ENCODE data around the gene SLC22A31.
A peak's percentile ranks its signal among the peaks of the same experiment; 100 is the strongest.

SLC22A31 gene

DNA sequence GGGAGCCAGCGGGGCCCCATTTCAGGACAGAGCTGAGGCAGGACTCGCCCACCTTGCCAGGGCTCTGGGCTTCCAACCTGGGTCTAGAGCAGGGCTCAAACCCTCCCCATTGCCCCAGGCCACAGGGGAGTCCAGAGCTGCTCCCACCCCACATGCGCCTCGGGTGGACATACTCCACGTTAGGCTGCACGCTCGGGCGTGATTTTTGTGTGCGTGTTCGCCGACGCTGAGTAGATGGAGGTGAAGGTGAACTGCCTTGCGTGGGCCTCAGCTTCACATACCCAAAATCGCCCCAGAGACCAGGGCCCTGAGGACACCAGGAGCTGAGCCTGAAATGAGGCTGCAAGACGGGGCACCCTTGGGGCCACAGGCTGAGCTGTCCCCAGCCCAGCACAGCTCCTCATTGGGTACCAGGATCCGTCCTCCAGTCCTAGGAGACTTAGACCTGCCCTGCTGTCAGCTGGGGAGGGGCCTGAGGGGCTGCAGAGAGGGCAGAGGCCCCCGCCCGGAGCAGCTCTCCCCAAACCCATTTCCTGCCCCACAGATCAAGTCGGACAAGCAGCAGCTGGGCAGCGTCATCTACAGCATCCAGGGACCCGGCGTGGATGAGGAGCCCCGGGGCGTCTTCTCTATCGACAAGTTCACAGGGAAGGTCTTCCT is 20.6 kb downstream of the SLC22A31 start:
- no peak for DNase-seq (ENCODE audit: low read depth in 2 of 2)

DNA sequence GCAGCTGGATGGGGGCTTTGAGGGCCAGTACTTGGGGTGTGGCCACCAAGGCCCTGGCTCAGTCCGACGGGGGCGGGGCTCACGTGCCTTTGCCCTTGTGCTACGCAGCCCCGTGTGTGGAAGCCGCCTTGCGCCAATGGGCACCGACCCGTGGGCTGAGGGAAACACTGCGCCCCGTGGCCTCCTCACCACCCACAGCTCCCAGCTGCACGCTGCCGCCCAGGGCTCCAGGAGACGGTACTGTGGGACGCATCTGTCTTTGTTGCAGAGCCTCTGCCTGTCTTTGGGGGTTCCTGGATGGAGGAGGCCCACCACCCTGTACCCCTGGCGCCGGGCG is 21.2 kb downstream of the SLC22A31 start:
- no peak for DNase-seq (ENCODE audit: low read depth in 2 of 2)

DNA sequence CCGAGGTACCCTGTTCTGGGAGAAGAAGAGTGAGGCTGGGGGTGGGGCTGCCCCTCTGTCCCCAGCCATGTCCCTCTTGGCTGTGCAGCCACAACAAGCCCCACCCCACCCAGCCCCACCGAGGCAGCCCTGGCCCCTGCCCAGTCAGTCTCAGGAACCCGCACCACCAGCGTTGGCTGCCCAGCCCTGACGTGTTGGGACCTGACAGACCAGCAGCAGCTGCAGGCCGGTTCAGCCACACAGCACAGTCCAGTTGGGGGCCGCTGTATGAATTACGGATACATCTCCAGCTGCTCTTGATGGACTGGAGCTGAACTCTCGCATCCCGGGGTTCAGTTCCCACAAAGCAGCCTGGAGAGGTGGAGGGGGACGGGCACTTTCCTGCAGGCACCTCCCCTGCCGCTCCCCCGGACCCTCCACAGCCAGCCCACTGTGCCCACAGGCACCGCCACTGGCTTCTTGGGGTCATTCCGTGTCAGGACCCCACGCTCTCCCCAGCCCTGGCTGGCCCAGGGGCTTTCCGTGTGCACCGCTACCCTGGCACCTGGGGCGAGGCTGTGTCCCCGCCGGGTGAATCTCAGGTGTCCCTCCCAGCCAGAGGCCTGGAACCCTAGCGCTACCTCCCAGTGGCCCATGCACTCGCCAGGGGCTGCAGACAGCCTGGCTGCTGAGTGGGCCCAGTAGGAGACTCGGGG is 21.7 kb downstream of the SLC22A31 start:
- no peak for DNase-seq (ENCODE audit: low read depth in 2 of 2)

DNA sequence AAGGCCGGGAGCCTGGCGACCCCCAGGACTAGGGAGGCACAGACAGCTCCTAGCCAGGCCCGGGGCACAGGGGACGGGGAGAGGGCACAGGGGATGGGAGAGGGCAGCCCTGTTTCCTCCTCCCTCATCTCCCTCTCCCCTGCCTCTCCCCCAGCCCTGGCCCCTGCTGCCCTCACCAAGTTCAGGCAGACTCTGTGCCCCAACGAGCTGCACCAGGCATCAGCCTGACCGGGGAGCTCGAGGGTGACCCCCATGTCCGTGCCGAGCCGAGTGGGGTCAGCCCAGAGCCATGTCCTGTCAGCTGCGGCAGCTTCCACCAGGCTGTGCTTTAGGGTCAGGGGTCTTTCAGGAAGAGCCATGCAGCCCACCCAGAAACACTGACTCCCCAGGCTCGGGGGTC is 22.8 kb downstream of the SLC22A31 start:
- no peak for DNase-seq (ENCODE audit: low read depth in 2 of 2)

DNA sequence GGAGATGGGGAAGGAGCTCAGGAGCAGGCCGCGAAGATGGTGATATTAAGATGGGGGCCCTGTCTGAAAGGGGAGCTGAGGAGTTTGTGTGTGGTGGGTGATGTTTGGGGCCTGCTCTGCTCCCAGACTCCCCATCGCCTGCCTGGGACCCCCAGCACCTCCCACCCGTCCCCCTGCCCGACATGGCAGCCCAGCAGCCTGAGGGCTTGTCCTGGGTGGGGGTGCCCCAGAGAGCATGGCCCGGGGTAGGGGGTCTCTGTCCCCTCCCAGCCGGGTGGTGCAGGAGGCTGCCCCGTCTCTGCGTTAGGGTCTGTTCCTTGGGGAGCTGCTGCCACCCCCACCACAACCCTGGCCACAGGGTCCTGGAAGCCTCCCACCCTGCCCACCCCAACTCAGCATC is 23.6 kb downstream of the SLC22A31 start:
- DNase-seq (ENCODE audit: low read depth in 2 of 2) = no peak

- no peak for DNase-seq (ENCODE audit: low read depth in 2 of 2)
These were observed 24.1 kb downstream of the SLC22A31 start for GRCh38 chr16:89176147-89176690.

GRCh38 chr16:89175280-89176146 is 24.8 kb downstream of the SLC22A31 start:
- no peak for DNase-seq (ENCODE audit: low read depth in 2 of 2)

GRCh38 chr16:89174877-89175276 is 25.5 kb downstream of the SLC22A31 start:
- DNase-seq (ENCODE audit: low read depth in 2 of 2) = no peak

- DNase-seq (ENCODE audit: low read depth in 2 of 2) = no peak
These were observed 26.1 kb downstream of the SLC22A31 start for GRCh38 chr16:89174055-89174827.

- DNase-seq (ENCODE audit: low read depth in 2 of 2) = no peak
These were observed 27.0 kb downstream of the SLC22A31 start for GRCh38 chr16:89173174-89173921.

DNA sequence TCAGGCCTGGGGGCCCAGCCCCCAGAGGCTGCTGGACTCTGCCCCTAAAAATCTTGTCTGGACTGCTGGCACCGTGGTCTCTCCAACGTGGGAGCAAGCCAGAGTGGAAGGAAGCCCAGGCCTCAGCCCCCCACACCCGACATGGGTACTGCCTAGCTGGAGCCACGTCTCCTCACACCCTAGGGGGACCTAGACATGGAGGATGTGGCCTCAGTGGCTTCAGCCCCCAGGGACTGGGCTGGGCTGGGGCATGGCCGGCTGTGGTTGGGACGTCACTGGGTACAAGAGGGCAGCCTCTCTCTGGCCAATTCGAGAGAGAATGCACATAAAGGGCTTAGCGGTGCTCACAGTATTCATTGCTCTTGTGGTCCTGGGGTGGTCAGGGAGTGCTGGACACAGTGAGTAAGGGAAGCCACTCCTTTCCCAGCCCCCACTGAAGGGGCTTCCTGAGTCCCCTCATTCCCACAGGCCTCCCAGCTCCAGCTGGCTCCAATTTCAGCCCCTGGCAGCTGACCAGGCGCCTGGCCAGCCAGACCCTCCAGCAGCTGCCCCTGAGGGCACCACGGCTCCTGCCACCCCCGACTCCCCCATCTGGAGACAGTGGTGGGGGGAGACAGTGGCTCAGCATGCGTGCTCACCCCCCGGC is 27.7 kb downstream of the SLC22A31 start:
- DNase-seq (ENCODE audit: low read depth in 2 of 2) = no peak

- no peak for DNase-seq (ENCODE audit: low read depth in 2 of 2)
These were observed 28.2 kb downstream of the SLC22A31 start for GRCh38 chr16:89172171-89172527.

- DNase-seq (ENCODE audit: low read depth in 2 of 2) = peak; percentile 89 to 95
These were observed 28.8 kb downstream of the SLC22A31 start, which contains the start of gene CDH15 for GRCh38 chr16:89171216-89172170. TSS of gene CDH15 (plus strand) at chr16:89171748. CDS start at chr16:89171832, 84 bp downstream.

- DNase-seq (ENCODE audit: low read depth in 2 of 2) = no peak
These were observed 29.8 kb downstream of the SLC22A31 start for GRCh38 chr16:89170346-89171215.

DNA sequence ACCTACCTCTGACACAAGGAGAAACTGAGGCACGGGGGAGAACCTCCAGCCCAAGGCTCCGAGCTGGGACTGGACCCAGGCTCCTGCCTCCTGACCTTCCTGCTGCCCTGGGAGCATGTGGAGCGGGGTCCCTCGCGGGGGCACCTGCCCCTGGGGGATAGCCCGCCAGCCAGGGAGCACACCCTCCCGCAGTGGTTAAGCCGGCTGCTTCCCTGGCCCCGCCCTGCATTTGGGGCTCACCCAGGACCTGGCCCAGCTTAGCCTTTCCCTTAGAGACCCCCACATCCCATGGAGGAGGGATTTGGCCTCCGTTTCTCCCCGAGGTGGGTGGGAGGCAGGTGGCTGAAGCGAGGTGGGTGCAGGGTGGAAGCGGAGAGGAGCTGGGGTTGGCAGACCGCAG is 30.6 kb downstream of the SLC22A31 start:
- DNase-seq (ENCODE audit: low read depth in 2 of 2) = no peak

GRCh38 chr16:89168381-89169189 is 31.8 kb downstream of the SLC22A31 start:
- DNase-seq (ENCODE audit: low read depth in 2 of 2) = no peak

DNA sequence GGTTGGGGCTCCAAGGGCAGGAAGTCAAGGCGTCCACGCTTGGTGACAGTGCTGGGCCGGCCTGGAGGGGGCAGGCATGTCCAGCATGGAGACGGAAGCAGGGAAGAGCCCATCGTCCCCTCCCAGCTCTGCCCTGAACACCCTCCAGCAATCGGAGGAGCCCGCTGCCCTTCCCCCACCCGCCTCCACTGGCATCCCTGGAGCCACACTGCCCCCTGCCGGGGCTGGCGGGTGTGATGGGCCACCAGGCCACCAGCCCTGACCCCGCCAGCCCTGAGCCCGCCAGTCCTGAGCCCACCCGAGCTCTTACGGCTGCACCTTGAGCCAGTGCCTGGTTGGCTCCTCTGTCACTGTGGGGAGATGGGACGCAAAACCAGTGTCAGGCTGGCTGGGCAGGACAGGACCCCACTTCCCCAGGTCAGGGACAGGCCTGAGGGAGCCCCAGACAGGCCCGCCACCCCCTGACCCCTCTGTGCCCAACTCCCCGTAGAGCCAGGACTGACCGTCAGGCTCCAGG is 32.9 kb downstream of the SLC22A31 start:
- peak; percentile 67 to 75 for DNase-seq (ENCODE audit: low read depth in 2 of 2)

Data from stimulated activated CD8-positive, alpha-beta memory T cell treated with anti-CD3 and anti-CD28 coated beads, Interleukin-15, amount 100 ng/mL, for 48 hours (primary cell).